K562 (cell line): ENCODE measurements around the gene ZNF331. TPM values are rescaled to one million over a fixed set of nuclear protein-coding genes. Genes with fewer than 3 reads are reported as not detected.
A peak's percentile ranks its signal among the peaks of the same experiment; 100 is the strongest.

Experiments
- ARHGAP35 ChIP-seq: fragments of 450-650 bp; IDR thresholded peaks from 2 replicates; pipeline ENCODE4 v1.6.1; 2018; ENCODE audit not compliant: partially characterized antibody
- CBX3 ChIP-seq, 2 experiments: IDR thresholded peaks; 1 replicate in 1 of 2; 2 replicates in 1 of 2; pipeline ENCODE4 v1.6.1; 2012; ENCODE audit warnings: inconsistent platforms in 2 of 2, low read length in 2 of 2, borderline replicate concordance in 1 of 2, control low read depth in 1 of 2
- DMBX1 ChIP-seq: fragments of 250-450 bp; sonication (Bioruptor Pico); IDR thresholded peaks from 2 replicates; pipeline ENCODE4 v1.8.0; 2022; ENCODE audit warnings: inconsistent platforms, mild to moderate bottlenecking, moderate library complexity, borderline replicate concordance
- FOXK1 ChIP-seq: sonication (generic); formaldehyde crosslinking; IDR thresholded peaks from 2 replicates; pipeline ENCODE4 v1.8.0; 2022; ENCODE audit warnings: missing genetic modification reagents, mild to moderate bottlenecking, borderline replicate concordance
- GATA2 ChIP-seq: sonication (generic); formaldehyde crosslinking; IDR thresholded peaks from 2 replicates; pipeline ENCODE4 v1.4.0; 2020; ENCODE audit warnings: mild to moderate bottlenecking, missing genetic modification reagents
- HMGN3 ChIP-seq: IDR thresholded peaks from 2 replicates; pipeline ENCODE4 v1.6.1; 2011; ENCODE audit warnings: borderline replicate concordance, low read depth, mild to moderate bottlenecking, mixed read lengths, low read length; ENCODE audit not compliant: insufficient read length; ENCODE audit errors: extremely low read depth
- IRF2 ChIP-seq: sonication (generic); formaldehyde crosslinking; IDR thresholded peaks from 2 replicates; pipeline ENCODE4 v1.8.1; 2022; ENCODE audit warnings: mild to moderate bottlenecking, missing genetic modification reagents
- KDM4B ChIP-seq, 2 experiments: fragments of 450-650 bp in 1 of 2; sonication (generic) in 1 of 2; IDR thresholded peaks; 2 replicates each; pipeline ENCODE4 v1.6.1; 2016 to 2017; ENCODE audit warnings: borderline replicate concordance in 2 of 2, antibody characterized with exemption in 1 of 2, low read depth in 1 of 2, mild to moderate bottlenecking in 1 of 2
- PPARD ChIP-seq: fragments of 250-450 bp; sonication (Bioruptor Pico); IDR thresholded peaks from 2 replicates; pipeline ENCODE4 v1.8.0; 2022; ENCODE audit warnings: inconsistent platforms, mild to moderate bottlenecking, moderate library complexity
- SMARCC2 ChIP-seq: fragments of 450-650 bp; IDR thresholded peaks from 2 replicates; pipeline ENCODE4 v1.6.1; 2017; ENCODE audit warnings: antibody characterized with exemption, moderate library complexity, mild to moderate bottlenecking, low read depth
- TAF9B ChIP-seq: fragments of 450-650 bp; IDR thresholded peaks from 2 replicates; pipeline ENCODE4 v1.6.1; 2018; ENCODE audit warnings: mild to moderate bottlenecking; ENCODE audit not compliant: partially characterized antibody
- TARDBP ChIP-seq: fragments of 450-650 bp; IDR thresholded peaks from 2 replicates; pipeline ENCODE4 v1.6.1; 2016
- TEAD1 ChIP-seq, 2 experiments: fragments of 450-650 bp in 1 of 2; sonication (generic) in 1 of 2; formaldehyde crosslinking; IDR thresholded peaks; 2 replicates each; pipeline versions ENCODE4 v1.4.0 to v1.8.0; 2020 to 2022; ENCODE audit warnings: mild to moderate bottlenecking in 2 of 2, missing genetic modification reagents in 1 of 2
- TGIF2 ChIP-seq: sonication (generic); formaldehyde crosslinking; IDR thresholded peaks from 2 replicates; pipeline ENCODE4 v1.8.1; 2022; ENCODE audit warnings: mild to moderate bottlenecking, missing genetic modification reagents, moderate library complexity
- ZC3H11A ChIP-seq: IDR thresholded peaks from 2 replicates; pipeline ENCODE4 v1.6.1; 2012; ENCODE audit warnings: low read depth, low read length, improper control_type of control experiment
- ZNF212 ChIP-seq: fragments of 450-650 bp; formaldehyde crosslinking; IDR thresholded peaks from 2 replicates; pipeline ENCODE4 v1.4.0; 2020; ENCODE audit warnings: mild to moderate bottlenecking
- ZNF224 ChIP-seq: sonication (generic); formaldehyde crosslinking; IDR thresholded peaks from 2 replicates; pipeline ENCODE4 v1.8.0; 2022; ENCODE audit warnings: mild to moderate bottlenecking, missing genetic modification reagents
- polyA plus RNA-seq, 8 experiments: library from polyadenylated mRNA; depleted of rRNA in 4 of 8; stranded (reverse) in 5 of 8; unstranded in 3 of 8; fragments of >200 nt; fragmentation: Nextera tagmentation in 2 of 8; fragmentation: Illumina TruSeq in 1 of 8; extraction: Ambion mirVana in 2 of 8; extraction: Trizol in 1 of 8; gene quantifications; 2 replicates each; pipeline versions ENCODE4 v1.2.1 to v1.2.3, GENCODE V29; 2011 to 2014; ENCODE audit warnings: inconsistent platforms in 1 of 8, missing spikeins in 1 of 8
- total RNA-seq, 7 experiments: library from RNA; depleted of rRNA in 6 of 7; stranded (reverse); fragments of >200 nt in 6 of 7; fragmentation: Illumina TruSeq in 2 of 7; extraction: Trizol in 2 of 7; gene quantifications; 2 replicates each; pipeline versions ENCODE4 v1.2.1 to v1.2.3, GENCODE V29; 2011 to 2021; ENCODE audit warnings: low replicate concordance in 1 of 7
- TF ChIP-seq, protein P1 (sequence below): fragments of 250-450 bp; sonication (Bioruptor Pico); IDR thresholded peaks from 2 replicates; pipeline ENCODE4 v1.5.0; 2022; ENCODE audit warnings: mild to moderate bottlenecking
- TF ChIP-seq, protein P2 (sequence below): sonication (generic); formaldehyde crosslinking; IDR thresholded peaks from 2 replicates; pipeline ENCODE4 v1.8.1; 2023; ENCODE audit warnings: mild to moderate bottlenecking, missing genetic modification reagents
- TF ChIP-seq, protein P3 (sequence below): sonication (generic); formaldehyde crosslinking; IDR thresholded peaks from 2 replicates; pipeline ENCODE4 v1.8.0; 2022; ENCODE audit warnings: mild to moderate bottlenecking, missing genetic modification reagents

The ZNF331 gene
- total and polyA plus RNA-seq, 9 of the 15 experiments (the other 6 are each of a cell fraction or from before 2014, with no cell fraction given), result 0.23 to 2.7 (median 0.76) TPM

DNA sequence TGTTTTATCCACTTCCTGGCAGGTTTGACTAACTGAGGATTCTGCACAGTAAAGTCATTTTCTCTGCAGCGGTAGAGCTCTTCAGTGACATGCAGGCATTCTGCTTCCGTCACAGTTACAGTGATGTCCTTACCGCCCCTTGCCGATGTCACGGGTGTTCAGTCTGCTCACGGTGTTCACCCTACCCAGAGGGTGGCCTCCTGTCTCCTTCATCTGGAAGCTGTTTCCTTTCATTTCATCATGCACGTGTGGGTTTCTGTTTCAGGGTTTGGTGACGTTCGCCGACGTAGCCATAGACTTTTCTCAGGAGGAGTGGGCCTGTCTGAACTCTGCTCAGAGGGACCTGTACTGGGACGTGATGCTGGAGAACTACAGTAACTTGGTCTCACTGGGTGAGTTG lies 33.4 kb downstream of the ZNF331 start (continued):
- TF ChIP-seq FOXK1 (no peak), TEAD1 (CRISPR knock-in tag; IDR thresholded peaks at IDR 0.05) (no peak), ARHGAP35 (no peak), KDM4B (IDR thresholded peaks at IDR 0.05; ENCODE audit: borderline replicate concordance in 2 of 2, low read depth in 1 of 2) (no peak), PPARD (no peak), SMARCC2 (no peak), DMBX1 (CRISPR knock-in tag) (no peak), TAF9B (no peak), HMGN3 (no peak), TARDBP (peak; percentile 87; the same call in 1 of the 2 replicates), IRF2 (CRISPR knock-in tag) (no peak), ZNF212 (CRISPR knock-in tag) (no peak), GATA2 (CRISPR knock-in tag) (no peak), ZC3H11A (no peak), ZNF224 (no peak), TGIF2 (CRISPR knock-in tag) (no peak), CBX3 (IDR thresholded peaks at IDR 0.05; ENCODE audit: borderline replicate concordance in 1 of 2, low read length in 2 of 2) (no peak)
- TF ChIP-seq, protein P1, sequence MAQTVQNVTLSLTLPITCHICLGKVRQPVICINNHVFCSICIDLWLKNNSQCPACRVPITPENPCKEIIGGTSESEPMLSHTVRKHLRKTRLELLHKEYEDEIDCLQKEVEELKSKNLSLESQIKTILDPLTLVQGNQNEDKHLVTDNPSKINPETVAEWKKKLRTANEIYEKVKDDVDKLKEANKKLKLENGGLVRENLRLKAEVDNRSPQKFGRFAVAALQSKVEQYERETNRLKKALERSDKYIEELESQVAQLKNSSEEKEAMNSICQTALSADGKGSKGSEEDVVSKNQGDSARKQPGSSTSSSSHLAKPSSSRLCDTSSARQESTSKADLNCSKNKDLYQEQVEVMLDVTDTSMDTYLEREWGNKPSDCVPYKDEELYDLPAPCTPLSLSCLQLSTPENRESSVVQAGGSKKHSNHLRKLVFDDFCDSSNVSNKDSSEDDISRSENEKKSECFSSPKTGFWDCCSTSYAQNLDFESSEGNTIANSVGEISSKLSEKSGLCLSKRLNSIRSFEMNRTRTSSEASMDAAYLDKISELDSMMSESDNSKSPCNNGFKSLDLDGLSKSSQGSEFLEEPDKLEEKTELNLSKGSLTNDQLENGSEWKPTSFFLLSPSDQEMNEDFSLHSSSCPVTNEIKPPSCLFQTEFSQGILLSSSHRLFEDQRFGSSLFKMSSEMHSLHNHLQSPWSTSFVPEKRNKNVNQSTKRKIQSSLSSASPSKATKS, result no peak
- TF ChIP-seq, protein P2, sequence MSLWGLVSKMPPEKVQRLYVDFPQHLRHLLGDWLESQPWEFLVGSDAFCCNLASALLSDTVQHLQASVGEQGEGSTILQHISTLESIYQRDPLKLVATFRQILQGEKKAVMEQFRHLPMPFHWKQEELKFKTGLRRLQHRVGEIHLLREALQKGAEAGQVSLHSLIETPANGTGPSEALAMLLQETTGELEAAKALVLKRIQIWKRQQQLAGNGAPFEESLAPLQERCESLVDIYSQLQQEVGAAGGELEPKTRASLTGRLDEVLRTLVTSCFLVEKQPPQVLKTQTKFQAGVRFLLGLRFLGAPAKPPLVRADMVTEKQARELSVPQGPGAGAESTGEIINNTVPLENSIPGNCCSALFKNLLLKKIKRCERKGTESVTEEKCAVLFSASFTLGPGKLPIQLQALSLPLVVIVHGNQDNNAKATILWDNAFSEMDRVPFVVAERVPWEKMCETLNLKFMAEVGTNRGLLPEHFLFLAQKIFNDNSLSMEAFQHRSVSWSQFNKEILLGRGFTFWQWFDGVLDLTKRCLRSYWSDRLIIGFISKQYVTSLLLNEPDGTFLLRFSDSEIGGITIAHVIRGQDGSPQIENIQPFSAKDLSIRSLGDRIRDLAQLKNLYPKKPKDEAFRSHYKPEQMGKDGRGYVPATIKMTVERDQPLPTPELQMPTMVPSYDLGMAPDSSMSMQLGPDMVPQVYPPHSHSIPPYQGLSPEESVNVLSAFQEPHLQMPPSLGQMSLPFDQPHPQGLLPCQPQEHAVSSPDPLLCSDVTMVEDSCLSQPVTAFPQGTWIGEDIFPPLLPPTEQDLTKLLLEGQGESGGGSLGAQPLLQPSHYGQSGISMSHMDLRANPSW (CRISPR knock-in tag), result no peak
- TF ChIP-seq, protein P3, sequence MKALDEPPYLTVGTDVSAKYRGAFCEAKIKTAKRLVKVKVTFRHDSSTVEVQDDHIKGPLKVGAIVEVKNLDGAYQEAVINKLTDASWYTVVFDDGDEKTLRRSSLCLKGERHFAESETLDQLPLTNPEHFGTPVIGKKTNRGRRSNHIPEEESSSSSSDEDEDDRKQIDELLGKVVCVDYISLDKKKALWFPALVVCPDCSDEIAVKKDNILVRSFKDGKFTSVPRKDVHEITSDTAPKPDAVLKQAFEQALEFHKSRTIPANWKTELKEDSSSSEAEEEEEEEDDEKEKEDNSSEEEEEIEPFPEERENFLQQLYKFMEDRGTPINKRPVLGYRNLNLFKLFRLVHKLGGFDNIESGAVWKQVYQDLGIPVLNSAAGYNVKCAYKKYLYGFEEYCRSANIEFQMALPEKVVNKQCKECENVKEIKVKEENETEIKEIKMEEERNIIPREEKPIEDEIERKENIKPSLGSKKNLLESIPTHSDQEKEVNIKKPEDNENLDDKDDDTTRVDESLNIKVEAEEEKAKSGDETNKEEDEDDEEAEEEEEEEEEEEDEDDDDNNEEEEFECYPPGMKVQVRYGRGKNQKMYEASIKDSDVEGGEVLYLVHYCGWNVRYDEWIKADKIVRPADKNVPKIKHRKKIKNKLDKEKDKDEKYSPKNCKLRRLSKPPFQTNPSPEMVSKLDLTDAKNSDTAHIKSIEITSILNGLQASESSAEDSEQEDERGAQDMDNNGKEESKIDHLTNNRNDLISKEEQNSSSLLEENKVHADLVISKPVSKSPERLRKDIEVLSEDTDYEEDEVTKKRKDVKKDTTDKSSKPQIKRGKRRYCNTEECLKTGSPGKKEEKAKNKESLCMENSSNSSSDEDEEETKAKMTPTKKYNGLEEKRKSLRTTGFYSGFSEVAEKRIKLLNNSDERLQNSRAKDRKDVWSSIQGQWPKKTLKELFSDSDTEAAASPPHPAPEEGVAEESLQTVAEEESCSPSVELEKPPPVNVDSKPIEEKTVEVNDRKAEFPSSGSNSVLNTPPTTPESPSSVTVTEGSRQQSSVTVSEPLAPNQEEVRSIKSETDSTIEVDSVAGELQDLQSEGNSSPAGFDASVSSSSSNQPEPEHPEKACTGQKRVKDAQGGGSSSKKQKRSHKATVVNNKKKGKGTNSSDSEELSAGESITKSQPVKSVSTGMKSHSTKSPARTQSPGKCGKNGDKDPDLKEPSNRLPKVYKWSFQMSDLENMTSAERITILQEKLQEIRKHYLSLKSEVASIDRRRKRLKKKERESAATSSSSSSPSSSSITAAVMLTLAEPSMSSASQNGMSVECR (CRISPR knock-in tag), result no peak
